PFSK-1 (cell line): ENCODE data around the gene KMT2D.

ENCODE experiments used
- POLR2AphosphoS5 ChIP-seq: IDR thresholded peaks from 2 replicates; pipeline ENCODE4 v1.6.1; 2012; ENCODE audit warnings: low read depth, mild to moderate bottlenecking, control low read depth, low read length, moderate library complexity
- REST ChIP-seq, 2 experiments: IDR thresholded peaks; 2 replicates each; pipeline versions ENCODE4 v1.6.1 to v1.8.0; 2011 to 2012; ENCODE audit warnings: low read depth in 2 of 2, low read length in 2 of 2, control low read depth in 1 of 2, inconsistent platforms in 1 of 2, mild to moderate bottlenecking in 1 of 2, moderate library complexity in 1 of 2; ENCODE audit not compliant: insufficient read depth in 1 of 2
- SIN3A ChIP-seq: IDR thresholded peaks from 2 replicates; pipeline ENCODE4 v1.6.1; 2012; ENCODE audit warnings: mild to moderate bottlenecking, low read length, moderate library complexity, borderline replicate concordance; ENCODE audit not compliant: insufficient read depth
- TAF1 ChIP-seq: IDR thresholded peaks from 2 replicates; pipeline ENCODE4 v1.6.1; 2012; ENCODE audit warnings: low read length, control low read depth, borderline replicate concordance; ENCODE audit not compliant: insufficient read depth

GRCh38 chr12:49018261-49019119, 42.1 kb downstream of the KMT2D start, which contains the start of gene PRKAG1:
- peak; percentile 91 for TF ChIP-seq POLR2AphosphoS5
- peak; percentile 85 for TF ChIP-seq TAF1
- TF ChIP-seq SIN3A, result peak; percentile 47; the same call in 1 of the 2 replicates
- 0 out of 4 replicates have a peak, but pooled peaks have one; percentile 32 to 42 for TF ChIP-seq REST (IDR thresholded peaks at IDR 0.05; ENCODE audit: insufficient read depth in 1 of 2, low read depth in 2 of 2, low read length in 2 of 2)
